Activated CD4-positive, alpha-beta T cell treated with anti-CD3 and anti-CD28 coated beads, Interleukin-10, Interleukin-2, amounts not matched to agents 100 ng/mL and 50 ng/mL, durations not matched to agents 16 hours and 8 hours (primary cell): Measurements from ENCODE around the gene EBF3.

Experiments
- DNase-seq: peaks from one replicate; pipeline ENCODE4 v3.0.0-alpha.2; 2020

The EBF3 gene

DNA sequence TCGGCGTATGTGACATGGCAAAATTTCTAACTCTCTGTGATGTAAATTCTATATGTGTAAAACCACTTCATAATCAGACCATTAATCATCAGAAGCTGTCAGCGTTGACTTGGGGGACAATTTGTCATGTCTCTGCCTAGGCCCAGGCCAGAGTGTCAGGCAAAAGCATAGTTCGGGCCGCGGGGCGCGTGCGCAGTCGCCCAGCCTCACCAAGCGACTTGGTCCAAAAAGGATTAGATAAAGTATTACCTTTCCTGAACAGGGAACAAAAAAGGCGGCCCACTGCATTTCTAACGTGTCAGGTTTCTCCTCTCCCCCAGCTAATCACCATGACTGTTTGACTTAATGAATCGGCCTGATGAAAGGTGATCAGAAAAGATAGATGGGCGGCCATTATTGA, 114.2 kb downstream of the EBF3 start:
- no peak for DNase-seq

GRCh38 chr10:129849452-129849750, 114.7 kb downstream of the EBF3 start:
- no peak for DNase-seq

DNA sequence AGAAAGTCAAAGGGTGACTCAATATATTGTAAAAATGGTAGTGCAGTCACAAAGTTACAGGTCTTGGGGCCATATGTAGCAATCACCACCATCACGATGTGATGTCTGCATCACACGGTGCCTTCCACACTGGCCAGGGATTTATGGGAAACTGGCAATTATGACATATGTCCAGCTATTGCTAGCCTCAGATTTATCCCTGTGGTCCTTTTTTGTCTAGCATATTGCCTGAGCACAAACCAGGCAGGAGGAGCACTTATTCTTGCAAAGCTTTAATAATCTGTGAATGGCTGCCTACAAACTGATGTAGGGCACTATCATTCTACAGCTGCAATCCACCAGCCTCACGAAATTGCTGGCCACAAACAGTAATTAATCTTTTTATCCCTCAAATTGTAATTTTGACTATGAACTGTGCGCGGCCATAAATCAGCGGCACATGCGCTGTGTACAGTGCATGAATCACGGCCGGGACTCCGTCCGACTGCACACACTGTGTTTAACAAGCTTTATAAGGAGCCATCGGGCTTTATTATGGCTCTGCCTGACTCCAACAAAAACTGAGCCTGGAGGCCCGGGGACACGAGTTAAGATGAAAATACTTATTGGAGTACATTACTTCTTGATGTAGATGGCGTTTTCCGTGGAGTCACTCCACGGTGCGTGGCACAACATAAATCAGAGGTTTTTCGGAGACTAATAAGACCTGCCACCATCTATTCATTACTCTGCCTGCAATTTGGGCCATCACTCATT, 115.2 kb downstream of the EBF3 start:
- DNase-seq = no peak

GRCh38 chr10:129847741-129848483, 116.2 kb downstream of the EBF3 start:
- DNase-seq = no peak

DNA sequence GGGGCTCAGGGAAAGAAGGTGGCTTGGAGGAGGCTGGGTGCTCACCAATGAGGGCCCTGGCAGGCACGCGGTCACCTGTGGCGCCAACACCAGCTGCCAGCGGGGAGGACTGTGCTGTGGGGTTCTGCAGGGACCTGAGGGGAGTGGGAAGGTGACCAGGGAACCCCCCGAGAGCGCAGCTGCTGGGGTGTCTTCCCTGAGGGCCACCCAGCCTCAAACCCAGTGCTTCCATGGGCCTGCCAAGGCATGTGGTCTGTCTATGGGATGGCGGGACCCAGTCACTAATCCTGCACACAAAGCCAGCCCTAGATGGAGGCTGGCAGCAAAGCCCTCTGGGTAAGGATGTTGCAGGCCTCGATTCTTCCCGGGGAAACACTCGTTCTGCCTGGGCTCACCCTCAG, 117.1 kb downstream of the EBF3 start:
- DNase-seq = no peak

DNA sequence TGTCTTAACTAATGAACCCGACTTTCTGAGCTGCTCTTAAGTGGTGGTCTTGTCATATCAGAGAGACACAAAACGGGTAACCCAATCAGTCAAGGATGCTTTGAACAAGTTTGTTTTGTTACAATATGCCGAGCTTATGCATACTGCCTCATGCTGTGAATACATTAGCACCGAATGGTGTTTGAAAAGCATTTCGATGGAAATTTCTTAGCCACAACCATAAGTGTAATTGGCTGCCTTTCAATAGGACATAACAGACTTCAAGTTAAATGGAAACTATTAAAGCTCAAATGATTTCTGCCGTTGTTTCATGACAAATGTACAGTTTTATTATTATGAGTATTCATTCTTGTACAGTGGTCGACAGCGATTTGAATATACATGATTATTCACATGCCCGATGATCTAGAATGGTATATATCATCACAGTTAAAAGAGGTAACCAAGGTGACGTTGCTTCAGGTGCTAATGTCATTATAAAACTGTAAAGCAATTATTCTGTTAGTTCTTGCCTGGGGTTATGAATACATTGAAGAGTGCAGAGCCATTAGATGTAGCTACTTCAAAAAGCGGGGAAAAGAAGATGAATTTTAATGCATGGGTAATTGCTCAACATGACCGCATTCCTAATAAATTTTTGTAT, 118.8 kb downstream of the EBF3 start:
- DNase-seq = no peak

- DNase-seq = no peak
Measured at GRCh38 chr10:129844216-129844766, 119.8 kb downstream of the EBF3 start.

GRCh38 chr10:129843702-129844101, 120.4 kb downstream of the EBF3 start:
- no peak for DNase-seq

- no peak for DNase-seq
Measured at GRCh38 chr10:129843131-129843541, 120.9 kb downstream of the EBF3 start.

- DNase-seq = no peak
Measured at GRCh38 chr10:129842031-129842430, 122.0 kb downstream of the EBF3 start.

DNA sequence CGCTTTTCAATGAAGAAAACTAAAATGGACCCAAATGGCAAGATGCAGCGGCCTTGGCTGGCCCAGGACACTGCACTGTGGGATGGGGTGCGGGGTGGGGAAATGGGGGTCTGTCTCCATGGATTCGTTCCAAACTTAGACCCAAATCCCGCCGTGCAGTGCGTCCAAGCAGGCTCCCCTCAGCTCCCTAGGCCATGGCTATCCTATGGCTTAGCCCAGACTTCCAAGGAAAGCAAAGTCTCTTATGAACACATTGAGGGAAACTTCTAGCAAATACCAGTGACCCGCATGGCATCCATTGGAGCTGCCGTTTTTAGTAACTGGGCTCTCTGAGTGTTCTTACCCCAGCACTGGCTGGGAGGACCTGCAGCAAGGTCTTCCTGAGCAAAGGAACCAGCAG, 122.5 kb downstream of the EBF3 start:
- no peak for DNase-seq

GRCh38 chr10:129841071-129841470, 123.0 kb downstream of the EBF3 start:
- DNase-seq = no peak

GRCh38 chr10:129840196-129840590, 123.9 kb downstream of the EBF3 start:
- DNase-seq = no peak

DNA sequence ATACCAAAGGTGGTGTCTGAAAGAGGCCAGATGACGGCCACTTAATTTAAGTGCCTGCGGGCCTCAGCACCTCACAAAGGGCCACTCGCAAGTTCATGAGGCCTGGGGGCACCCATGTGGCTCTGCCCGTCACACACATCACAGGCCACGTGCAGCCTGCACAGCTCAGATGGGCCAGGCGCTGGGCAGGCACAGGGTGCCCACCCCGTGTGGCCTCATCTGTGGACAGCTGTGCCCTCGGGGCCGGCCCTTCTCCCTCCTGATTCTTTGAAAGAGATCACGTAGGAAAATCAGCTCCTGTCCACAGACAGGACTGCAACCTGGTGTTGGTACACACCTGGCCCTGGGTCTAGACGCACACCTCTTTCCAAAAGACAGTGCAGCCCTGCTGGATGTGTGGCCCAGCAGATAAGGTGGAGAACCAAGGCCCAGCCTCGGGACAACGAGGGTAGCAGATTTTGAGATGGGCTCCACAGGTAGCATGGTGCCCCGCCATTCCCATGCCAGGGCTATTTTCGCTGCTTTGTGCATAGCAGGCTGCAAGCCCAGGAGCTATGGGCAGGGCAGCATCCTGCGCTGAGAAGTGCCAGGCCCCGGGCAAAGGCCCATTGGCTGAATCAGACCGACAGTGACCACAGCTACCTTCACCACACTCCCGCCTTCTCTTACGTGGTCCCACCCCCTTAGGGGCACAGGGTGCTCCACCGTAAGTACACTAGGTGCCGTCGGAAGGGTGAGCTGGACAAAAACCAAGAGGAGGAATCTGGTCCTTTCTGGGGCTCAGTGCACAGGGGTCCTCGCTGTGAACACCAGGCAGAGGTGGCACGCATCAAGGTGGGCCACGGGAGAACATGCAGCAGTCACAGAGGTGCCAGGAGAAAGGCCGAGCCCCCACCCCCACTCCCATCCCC, 124.5 kb downstream of the EBF3 start:
- no peak for DNase-seq

- DNase-seq = no peak
Measured at GRCh38 chr10:129838794-129839193, 125.3 kb downstream of the EBF3 start.

- DNase-seq = no peak
Measured at GRCh38 chr10:129837909-129838582, 126.0 kb downstream of the EBF3 start.

DNA sequence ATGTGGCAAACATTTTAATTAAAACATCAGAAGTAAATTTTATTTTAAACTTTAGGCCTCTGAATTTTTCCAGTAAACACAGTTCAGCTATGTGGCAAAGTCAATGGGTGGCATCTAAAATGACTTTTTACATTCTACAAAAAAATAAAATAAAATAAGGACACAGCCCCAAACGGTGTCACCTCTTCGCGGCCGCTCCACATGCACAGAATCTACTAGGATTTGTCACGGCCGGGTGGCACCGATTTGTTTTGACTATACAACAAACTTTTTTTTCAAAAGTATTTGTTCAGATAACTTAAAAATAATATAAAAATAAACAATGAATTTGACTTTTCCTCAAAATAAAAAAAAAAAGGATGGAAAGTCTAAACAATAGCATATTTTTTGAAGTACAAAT, 127.8 kb downstream of the EBF3 start:
- DNase-seq = no peak

- DNase-seq = no peak
Measured at GRCh38 chr10:129833994-129834739, 129.9 kb downstream of the EBF3 start.

- DNase-seq = no peak
Measured at GRCh38 chr10:129833468-129833950, 130.6 kb downstream of the EBF3 start.

GRCh38 chr10:129832573-129833467, 131.3 kb downstream of the EBF3 start:
- no peak for DNase-seq
